HCT116 (cell line): ENCODE results near the gene EPHA6. TPM values are rescaled to one million over a fixed set of nuclear protein-coding genes. Genes with fewer than 3 reads are reported as not detected.

Experiments used
- ATAC-seq: fragments of 200-7000 bp; cut with Tn5 transposase; 2 replicates; pipeline ENCODE4 v1.9.1; 2020; ENCODE audit warnings: mild to moderate bottlenecking, moderate library complexity
- BruUV-seq: library from RNA; stranded (reverse); fragments of 400-500 nt; replicated peaks from 2 replicates; lab custom pipeline; 2021; lab: Mats Ljungman, UMichigan
- CTCF ChIA-PET: fragments of 300-600 bp; sonication (Branson Sonifier 250); formaldehyde crosslinking; loops from one replicate; lab custom pipeline; 2021; ENCODE audit warnings: antibody characterized with exemption; lab: Charles Lee
- POLR2A ChIA-PET: fragments of 300-600, 350-600 bp; sonication (Branson Sonifier 250); formaldehyde crosslinking; loops from one replicate; lab custom pipeline; 2021; ENCODE audit warnings: antibody characterized with exemption; lab: Charles Lee
- RAD21 ChIA-PET, 2 experiments: fragments of 300-600 bp; sonication (Branson Sonifier 250); formaldehyde crosslinking; loops; one replicate each; lab custom pipeline; 2023; ENCODE audit warnings: low total read pairs in 2 of 2; ENCODE audit not compliant: uncharacterized antibody in 2 of 2, unreplicated experiment in 2 of 2, low non-redundant PET in 1 of 2; lab: Charles Lee
- DNase-seq: peaks from one replicate; pipeline ENCODE4 v3.0.0-alpha.2; 2010; ENCODE audit warnings: low read depth, low spot score
- H2AFZ ChIP-seq: fragments of 200-600 bp; shearing (Covaris generic), sonication (generic); 2 replicates; pipeline ENCODE4 v1.6.1; 2017; ENCODE audit warnings: low read depth, mixed run types, mixed read lengths, antibody characterized with exemption, low read length; ENCODE audit not compliant: poor library complexity, severe bottlenecking
- H3K27ac ChIP-seq: 2 replicates; pipeline ENCODE4 v1.5.1; 2012; ENCODE audit warnings: low read depth, low read length
- H3K27me3 ChIP-seq: fragments of 200-600 bp; sonication (generic); 2 replicates; pipeline ENCODE4 v1.6.1; 2016; ENCODE audit warnings: mixed run types, low read length, mixed read lengths; ENCODE audit not compliant: insufficient read depth
- H3K36me3 ChIP-seq, 2 experiments: fragments of 200-500 bp in 1 of 2; fragments of 200-600 bp in 1 of 2; sonication (Bioruptor generic) in 1 of 2; sonication (generic) in 1 of 2; 2 replicates each; pipeline versions ENCODE4 v1.5.1 to v1.6.1; 2014 to 2016; ENCODE audit warnings: low read length in 2 of 2, inconsistent platforms in 1 of 2, mixed read lengths in 1 of 2, mixed run types in 1 of 2; ENCODE audit not compliant: insufficient read depth in 2 of 2, control insufficient read depth in 1 of 2
- H3K4me1 ChIP-seq, 2 experiments: fragments of 200-600 bp in 1 of 2; sonication (generic) in 1 of 2; 2 replicates each; pipeline versions ENCODE4 v1.5.1 to v1.6.1; 2012 to 2017; ENCODE audit warnings: low read length in 2 of 2, inconsistent platforms in 1 of 2, mild to moderate bottlenecking in 1 of 2, mixed read lengths in 1 of 2, mixed run types in 1 of 2, moderate library complexity in 1 of 2; ENCODE audit not compliant: insufficient read depth in 2 of 2, control insufficient read depth in 1 of 2
- H3K4me2 ChIP-seq: fragments of 200-600 bp; sonication (generic); 2 replicates; pipeline ENCODE4 v1.6.1; 2017; ENCODE audit warnings: mixed run types, low read length, mixed read lengths
- H3K4me3 ChIP-seq, 2 experiments: fragments of 200-600 bp in 1 of 2; sonication (generic) in 1 of 2; replicated peaks in 1 of 2; 2 replicates each; pipeline ENCODE4 v1.5.1; 2011 to 2016; ENCODE audit warnings: low read length in 2 of 2, control low read depth in 1 of 2, low read depth in 1 of 2, mild to moderate bottlenecking in 1 of 2, mixed read lengths in 1 of 2, mixed run types in 1 of 2
- H3K79me2 ChIP-seq: fragments of 200-600 bp; sonication (generic); 2 replicates; pipeline ENCODE4 v1.6.1; 2017; ENCODE audit warnings: mild to moderate bottlenecking, mixed run types, low read length, moderate library complexity, mixed read lengths; ENCODE audit not compliant: insufficient read depth
- H3K9ac ChIP-seq: fragments of 200-600 bp; sonication (generic); 2 replicates; pipeline ENCODE4 v1.6.1; 2016; ENCODE audit warnings: low read length, mixed read lengths
- H3K9me2 ChIP-seq: fragments of 200-600 bp; sonication (generic), shearing (Covaris generic); 2 replicates; pipeline ENCODE4 v1.6.1; 2017; ENCODE audit warnings: mixed run types, mild to moderate bottlenecking, moderate library complexity; ENCODE audit not compliant: insufficient read depth
- H3K9me3 ChIP-seq, 2 experiments: fragments of 200-500 bp in 1 of 2; fragments of 200-600 bp in 1 of 2; sonication (Bioruptor generic) in 1 of 2; sonication (generic) in 1 of 2; 2 replicates each; pipeline ENCODE4 v1.6.1; 2014 to 2017; ENCODE audit warnings: low read length in 2 of 2, mixed read lengths in 2 of 2, inconsistent platforms in 1 of 2, low read depth in 1 of 2, mild to moderate bottlenecking in 1 of 2, mixed run types in 1 of 2, moderate library complexity in 1 of 2; ENCODE audit not compliant: control insufficient read depth in 1 of 2, insufficient read depth in 1 of 2
- H4K20me1 ChIP-seq: fragments of 200-600 bp; sonication (generic), shearing (Covaris generic); 2 replicates; pipeline ENCODE4 v1.6.1; 2017; ENCODE audit warnings: mixed run types, mild to moderate bottlenecking, moderate library complexity; ENCODE audit not compliant: insufficient read depth
- EGR1 ChIP-seq: IDR thresholded peaks from 2 replicates; pipeline ENCODE4 v1.6.1; 2012; ENCODE audit warnings: low read depth
- ELF1 ChIP-seq: IDR thresholded peaks from 2 replicates; pipeline ENCODE4 v1.6.1; 2012; ENCODE audit warnings: low read depth, borderline replicate concordance
- EZH2 ChIP-seq: fragments of 200-600 bp; sonication (generic); IDR thresholded peaks from 2 replicates; pipeline ENCODE4 v1.6.1; 2017; ENCODE audit warnings: antibody characterized with exemption, mixed run types
- FOSL1 ChIP-seq: IDR thresholded peaks from 2 replicates; pipeline ENCODE4 v1.6.1; 2012; ENCODE audit warnings: low read depth
- MAX ChIP-seq: IDR thresholded peaks from 2 replicates; pipeline ENCODE4 v1.6.1; 2012
- POLR2A ChIP-seq: IDR thresholded peaks from 2 replicates; pipeline ENCODE4 v1.7.0; 2011; ENCODE audit warnings: borderline replicate concordance; ENCODE audit not compliant: insufficient read depth, insufficient read length; ENCODE audit errors: extremely low read depth
- RAD21 ChIP-seq: IDR thresholded peaks from 2 replicates; pipeline ENCODE4 v1.6.1; 2012; ENCODE audit warnings: low read depth, mild to moderate bottlenecking
- REST ChIP-seq: IDR thresholded peaks from 2 replicates; pipeline ENCODE4 v1.6.1; 2012; ENCODE audit warnings: low read depth
- SP1 ChIP-seq: IDR thresholded peaks from 2 replicates; pipeline ENCODE4 v1.6.1; 2012; ENCODE audit warnings: low read depth
- SRF ChIP-seq: IDR thresholded peaks from 2 replicates; pipeline ENCODE4 v1.6.1; 2012; ENCODE audit warnings: low read depth
- TCF7L2 ChIP-seq: IDR thresholded peaks from 2 replicates; pipeline ENCODE4 v1.7.0; 2011; ENCODE audit warnings: borderline replicate concordance, inconsistent platforms; ENCODE audit not compliant: insufficient read depth, insufficient read length; ENCODE audit errors: extremely low read depth
- YY1 ChIP-seq: IDR thresholded peaks from 2 replicates; pipeline ENCODE4 v1.6.1; 2011; ENCODE audit warnings: low read length, low read depth, moderate library complexity, mild to moderate bottlenecking; ENCODE audit not compliant: insufficient replicate concordance; ENCODE audit errors: extremely low read depth
- ZFX ChIP-seq: fragments of 450-650 bp; IDR thresholded peaks from 2 replicates; pipeline ENCODE4 v1.6.1; 2017
- intact Hi-C: fragments of 100-400 bp; cut with micrococcal nuclease; formaldehyde crosslinking; loops from 2 replicates; pipeline ENCODE4 v1.10.0; 2022
- total RNA-seq: library from RNA; stranded (reverse); gene quantifications from one replicate; pipeline ENCODE4 v1.2.1, GENCODE V29; 2021; ENCODE audit not compliant: unreplicated experiment
- TF ChIP-seq, protein P1 (sequence below): IDR thresholded peaks from 2 replicates; pipeline ENCODE4 v1.6.1; 2011; ENCODE audit warnings: mild to moderate bottlenecking, low read length, moderate library complexity; ENCODE audit not compliant: insufficient replicate concordance; ENCODE audit errors: extremely low read depth

Gene EPHA6
- total RNA-seq, 1 experiment from 2014 or later, result not detected

DNA sequence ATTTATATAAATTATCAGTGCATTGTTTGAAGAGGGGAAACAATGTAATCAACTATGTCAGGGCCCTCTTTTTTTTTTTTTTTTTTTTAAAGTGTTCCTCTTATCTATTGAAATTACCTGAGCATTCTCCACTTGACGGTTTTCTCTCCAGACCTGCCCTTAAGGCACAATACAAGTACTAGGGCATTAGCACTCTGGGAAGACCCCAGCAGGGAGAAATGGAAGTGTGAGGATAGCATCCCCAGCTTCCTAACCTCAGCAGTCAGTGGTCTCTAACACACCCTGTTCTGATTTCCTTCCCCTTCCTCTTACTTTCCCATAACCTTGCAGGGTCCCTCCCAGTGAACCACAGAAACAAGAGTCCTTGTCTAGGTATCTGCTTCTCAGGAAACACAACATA, 491.8 kb downstream of the EPHA6 start:
- Histone ChIP-seq H2AFZ (no peak overlapping the region), H3K4me2 (no peak overlapping the region), H3K79me2 (no peaks in the 10 kb centered on the region), H3K4me1 (no peaks in the 10 kb centered on the region), H3K9me2 (no peaks in the 10 kb centered on the region), H4K20me1 (no peaks in the 10 kb centered on the region), H3K27ac (no peak overlapping the region), H3K9ac (no peak overlapping the region), H3K27me3 (no peaks in the 10 kb centered on the region), H3K4me3 (no peak overlapping the region), H3K9me3 (peaks cover 0 to 18% of the 10 kb centered on the region in 2 experiments; a peak in 1 of 4 replicates), H3K36me3 (no peaks in the 10 kb centered on the region)
- no TSS peak for BruUV-seq
- ChIA-PET RAD21 (no interaction called here), CTCF (no interaction called here), POLR2A (no interaction called here)
- intact Hi-C loops, result no loop called here
- ATAC-seq (no peak), DNase-seq (no peak)
- no peak for TF ChIP-seq POLR2A
- no peak for TF ChIP-seq ZFX
- no peak for TF ChIP-seq SRF
- TF ChIP-seq, protein P1, sequence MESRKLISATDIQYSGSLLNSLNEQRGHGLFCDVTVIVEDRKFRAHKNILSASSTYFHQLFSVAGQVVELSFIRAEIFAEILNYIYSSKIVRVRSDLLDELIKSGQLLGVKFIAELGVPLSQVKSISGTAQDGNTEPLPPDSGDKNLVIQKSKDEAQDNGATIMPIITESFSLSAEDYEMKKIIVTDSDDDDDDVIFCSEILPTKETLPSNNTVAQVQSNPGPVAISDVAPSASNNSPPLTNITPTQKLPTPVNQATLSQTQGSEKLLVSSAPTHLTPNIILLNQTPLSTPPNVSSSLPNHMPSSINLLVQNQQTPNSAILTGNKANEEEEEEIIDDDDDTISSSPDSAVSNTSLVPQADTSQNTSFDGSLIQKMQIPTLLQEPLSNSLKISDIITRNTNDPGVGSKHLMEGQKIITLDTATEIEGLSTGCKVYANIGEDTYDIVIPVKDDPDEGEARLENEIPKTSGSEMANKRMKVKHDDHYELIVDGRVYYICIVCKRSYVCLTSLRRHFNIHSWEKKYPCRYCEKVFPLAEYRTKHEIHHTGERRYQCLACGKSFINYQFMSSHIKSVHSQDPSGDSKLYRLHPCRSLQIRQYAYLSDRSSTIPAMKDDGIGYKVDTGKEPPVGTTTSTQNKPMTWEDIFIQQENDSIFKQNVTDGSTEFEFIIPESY, result no peak
- no peak for TF ChIP-seq RAD21
- TF ChIP-seq ELF1, result no peak
- no peak for TF ChIP-seq REST
- TF ChIP-seq MAX, result no peak
- no peak for TF ChIP-seq FOSL1
- no peak for TF ChIP-seq TCF7L2
- no peak for TF ChIP-seq EZH2
- no peak for TF ChIP-seq EGR1
- no peak for TF ChIP-seq YY1
- TF ChIP-seq SP1, result no peak
